DND-41 (cell line): ENCODE data around the gene FLG2.

Experiments used
- ATAC-seq: fragments of 200-7000 bp; cut with Tn5 transposase; 3 replicates; pipeline ENCODE4 v1.9.1; 2021; ENCODE audit warnings: low read depth; ENCODE audit not compliant: insufficient read depth
- DNase-seq: peaks from one replicate; pipeline ENCODE4 v3.0.0-alpha.2; 2020
- H2AFZ ChIP-seq: 2 replicates; pipeline ENCODE4 v1.6.0; 2012; ENCODE audit warnings: low read depth, low read length
- H3K27ac ChIP-seq: 2 replicates; pipeline ENCODE4 v1.5.1; 2012; ENCODE audit warnings: low read length, inconsistent platforms
- H3K27me3 ChIP-seq: fragments of 200-600 bp; sonication (generic); 2 replicates; pipeline ENCODE4 v1.6.0; 2012; ENCODE audit warnings: low read length, mild to moderate bottlenecking, inconsistent platforms; ENCODE audit not compliant: insufficient read depth, poor library complexity
- H3K36me3 ChIP-seq: 2 replicates; pipeline ENCODE4 v1.5.1; 2012; ENCODE audit warnings: low read length, inconsistent platforms; ENCODE audit not compliant: insufficient read depth
- H3K4me1 ChIP-seq: 2 replicates; pipeline ENCODE4 v1.5.1; 2012; ENCODE audit warnings: mild to moderate bottlenecking, low read length; ENCODE audit not compliant: insufficient read depth
- H3K4me2 ChIP-seq: 2 replicates; pipeline ENCODE4 v1.6.0; 2012; ENCODE audit warnings: mild to moderate bottlenecking, moderate library complexity, low read length, inconsistent platforms; ENCODE audit not compliant: insufficient read depth
- H3K4me3 ChIP-seq, 2 experiments: fragments of 200-600 bp in 1 of 2; shearing (Covaris generic) in 1 of 2; 2 replicates each; pipeline ENCODE4 v1.5.1; 2012 to 2016; ENCODE audit warnings: inconsistent platforms in 2 of 2, low read length in 2 of 2, mild to moderate bottlenecking in 2 of 2, low read depth in 1 of 2, moderate library complexity in 1 of 2
- H3K79me2 ChIP-seq: 2 replicates; pipeline ENCODE4 v1.6.0; 2012; ENCODE audit warnings: low read length, inconsistent platforms; ENCODE audit not compliant: insufficient read depth
- H3K9ac ChIP-seq: 2 replicates; pipeline ENCODE4 v1.6.0; 2012; ENCODE audit warnings: low read depth, mild to moderate bottlenecking, inconsistent platforms, low read length, moderate library complexity
- H3K9me3 ChIP-seq: 2 replicates; pipeline ENCODE4 v1.5.1; 2012; ENCODE audit warnings: low read length, moderate library complexity, mild to moderate bottlenecking, inconsistent platforms; ENCODE audit not compliant: insufficient read depth, severe bottlenecking
- H4K20me1 ChIP-seq: 2 replicates; pipeline ENCODE4 v1.6.0; 2012; ENCODE audit warnings: low read length; ENCODE audit not compliant: insufficient read depth
- EZH2 ChIP-seq: IDR thresholded peaks from 3 replicates; pipeline ENCODE4 v1.6.1; 2012; ENCODE audit warnings: borderline replicate concordance, low read depth, mild to moderate bottlenecking, moderate library complexity, low read length, inconsistent platforms; ENCODE audit not compliant: severe bottlenecking
- TF ChIP-seq, protein P1 (sequence below): IDR thresholded peaks from 2 replicates; pipeline ENCODE4 v1.5.1; 2012; ENCODE audit warnings: borderline replicate concordance, low read length, moderate library complexity, mild to moderate bottlenecking; ENCODE audit not compliant: poor library complexity, severe bottlenecking; ENCODE audit errors: extremely low read depth

FLG2 gene

DNA sequence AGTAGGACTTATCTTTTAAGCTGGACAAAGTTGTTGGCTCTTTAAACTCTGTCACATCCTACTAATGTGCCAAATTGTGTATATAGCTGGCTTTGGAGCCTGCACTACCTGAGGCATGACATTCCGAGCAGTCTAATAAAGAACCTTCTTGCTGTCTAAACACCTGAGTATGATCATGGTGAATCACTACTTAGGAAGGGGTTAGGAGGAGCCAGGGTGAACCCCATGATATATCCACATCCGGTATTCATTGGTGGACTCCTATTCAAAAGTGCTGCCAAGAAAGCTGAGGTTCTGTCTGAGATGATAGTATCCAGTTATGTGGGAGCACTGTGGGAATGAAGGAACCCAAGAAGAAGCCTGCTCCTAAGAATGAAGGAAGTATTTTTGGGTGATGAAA, 27.1 kb upstream of the FLG2 start:
- H3K9ac ChIP-seq: no peak overlapping the region
- peaks cover 20% of the 10 kb centered on the region for H3K27me3 ChIP-seq
- H3K4me3 ChIP-seq: no peak overlapping the region
- no peaks in the 10 kb centered on the region for H3K9me3 ChIP-seq
- no peaks in the 10 kb centered on the region for H3K4me1 ChIP-seq
- H3K4me2 ChIP-seq: no peak overlapping the region
- DNase-seq: no peak
- no peaks in the 10 kb centered on the region for H4K20me1 ChIP-seq
- no peaks in the 10 kb centered on the region for H3K79me2 ChIP-seq
- ATAC-seq: no peak
- no peak overlapping the region for H2AFZ ChIP-seq
- TF ChIP-seq, protein P1, sequence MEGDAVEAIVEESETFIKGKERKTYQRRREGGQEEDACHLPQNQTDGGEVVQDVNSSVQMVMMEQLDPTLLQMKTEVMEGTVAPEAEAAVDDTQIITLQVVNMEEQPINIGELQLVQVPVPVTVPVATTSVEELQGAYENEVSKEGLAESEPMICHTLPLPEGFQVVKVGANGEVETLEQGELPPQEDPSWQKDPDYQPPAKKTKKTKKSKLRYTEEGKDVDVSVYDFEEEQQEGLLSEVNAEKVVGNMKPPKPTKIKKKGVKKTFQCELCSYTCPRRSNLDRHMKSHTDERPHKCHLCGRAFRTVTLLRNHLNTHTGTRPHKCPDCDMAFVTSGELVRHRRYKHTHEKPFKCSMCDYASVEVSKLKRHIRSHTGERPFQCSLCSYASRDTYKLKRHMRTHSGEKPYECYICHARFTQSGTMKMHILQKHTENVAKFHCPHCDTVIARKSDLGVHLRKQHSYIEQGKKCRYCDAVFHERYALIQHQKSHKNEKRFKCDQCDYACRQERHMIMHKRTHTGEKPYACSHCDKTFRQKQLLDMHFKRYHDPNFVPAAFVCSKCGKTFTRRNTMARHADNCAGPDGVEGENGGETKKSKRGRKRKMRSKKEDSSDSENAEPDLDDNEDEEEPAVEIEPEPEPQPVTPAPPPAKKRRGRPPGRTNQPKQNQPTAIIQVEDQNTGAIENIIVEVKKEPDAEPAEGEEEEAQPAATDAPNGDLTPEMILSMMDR: no peak
- no peak for TF ChIP-seq EZH2
- H3K36me3 ChIP-seq: no peaks in the 10 kb centered on the region
- no peak overlapping the region for H3K27ac ChIP-seq

DNA sequence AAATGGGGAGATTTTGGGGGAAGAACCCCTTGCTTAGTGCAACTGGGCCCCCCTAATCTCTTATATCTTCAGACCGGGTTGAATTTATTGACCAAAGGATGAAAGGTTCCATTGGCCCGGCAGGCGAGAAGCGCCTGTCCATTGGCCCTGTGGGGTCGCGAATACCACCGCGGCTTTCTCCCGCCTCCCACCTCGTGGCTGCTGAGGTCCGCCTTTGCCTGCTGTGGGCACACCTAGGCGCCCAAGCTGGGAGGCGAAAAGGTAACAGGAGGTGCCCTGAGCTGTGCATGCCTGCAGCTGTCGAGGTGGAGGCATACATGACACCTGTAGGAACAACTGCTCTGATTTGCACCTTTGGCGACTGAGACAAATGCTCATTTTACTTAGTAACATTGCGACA, 21.1 kb upstream of the FLG2 start:
- H3K4me3 ChIP-seq: no peak overlapping the region
- no peak overlapping the region for H2AFZ ChIP-seq
- H3K9ac ChIP-seq: no peak overlapping the region
- DNase-seq (no peak), ATAC-seq (no peak)
- no peak overlapping the region for H3K27ac ChIP-seq
- no peaks in the 10 kb centered on the region for H3K36me3 ChIP-seq
- H3K4me1 ChIP-seq: no peaks in the 10 kb centered on the region
- no peaks in the 10 kb centered on the region for H3K9me3 ChIP-seq
- TF ChIP-seq, protein P1: no peak
- TF ChIP-seq EZH2: no peak
- H4K20me1 ChIP-seq: no peaks in the 10 kb centered on the region
- no peaks in the 10 kb centered on the region for H3K79me2 ChIP-seq
- no peak overlapping the region for H3K4me2 ChIP-seq
- H3K27me3 ChIP-seq: peaks cover 3% of the 10 kb centered on the region

DNA sequence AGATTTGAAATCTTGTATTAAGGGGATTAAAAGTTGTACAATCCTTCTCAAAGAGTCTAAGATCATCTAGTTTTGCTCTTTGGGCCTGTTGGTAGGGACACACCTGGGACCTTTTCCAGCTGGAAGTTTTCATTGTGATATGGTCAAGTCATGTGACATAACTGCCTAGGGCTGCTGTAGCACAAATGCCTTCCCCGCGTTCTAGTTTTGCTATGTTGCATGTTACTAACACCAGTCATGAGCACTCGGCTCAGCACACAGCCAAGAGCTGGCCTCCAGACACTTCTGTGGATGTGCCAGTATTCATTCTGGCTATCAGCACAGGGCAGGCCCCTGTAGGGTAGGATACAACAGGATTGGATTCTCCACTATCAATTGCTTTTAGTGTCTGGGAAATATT, 14.6 kb upstream of the FLG2 start:
- TF ChIP-seq, protein P1: no peak
- TF ChIP-seq EZH2: no peak
- Histone ChIP-seq H4K20me1 (no peaks in the 10 kb centered on the region), H3K4me2 (no peak overlapping the region), H2AFZ (no peak overlapping the region), H3K4me1 (no peaks in the 10 kb centered on the region), H3K79me2 (no peaks in the 10 kb centered on the region), H3K4me3 (no peak overlapping the region), H3K36me3 (no peaks in the 10 kb centered on the region), H3K9me3 (no peaks in the 10 kb centered on the region), H3K27ac (no peak overlapping the region), H3K27me3 (peaks cover 2% of the 10 kb centered on the region), H3K9ac (no peak overlapping the region)
- ATAC-seq (no peak), DNase-seq (no peak)

DNA sequence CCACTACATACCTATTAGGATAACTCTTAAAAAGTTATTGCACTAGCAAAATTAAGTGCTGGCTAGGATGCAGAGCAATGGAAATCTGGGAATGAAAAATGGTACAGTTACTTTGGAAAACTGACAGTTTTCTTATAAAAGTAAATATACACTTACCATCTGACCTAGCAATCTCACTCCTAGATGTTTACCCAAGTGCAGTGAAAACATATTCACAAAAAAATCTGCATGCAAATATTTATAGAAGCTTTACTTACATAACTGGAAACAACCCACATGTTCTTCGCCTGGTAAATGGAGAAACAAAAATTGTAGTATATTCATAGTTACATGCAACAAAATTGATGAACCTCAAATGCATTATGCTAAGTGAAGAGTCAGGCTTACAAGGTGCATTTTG, 12.9 kb upstream of the FLG2 start:
- H4K20me1 ChIP-seq: no peaks in the 10 kb centered on the region
- no peaks in the 10 kb centered on the region for H3K36me3 ChIP-seq
- H3K4me2 ChIP-seq: no peak overlapping the region
- H3K79me2 ChIP-seq: no peaks in the 10 kb centered on the region
- no peak overlapping the region for H3K27ac ChIP-seq
- DNase-seq: no peak
- no peak overlapping the region for H3K4me3 ChIP-seq
- no peak for ATAC-seq
- no peak overlapping the region for H2AFZ ChIP-seq
- no peak overlapping the region for H3K9ac ChIP-seq
- H3K9me3 ChIP-seq: peaks cover 2% of the 10 kb centered on the region
- TF ChIP-seq, protein P1: no peak
- no peak for TF ChIP-seq EZH2
- H3K27me3 ChIP-seq: peaks cover 2% of the 10 kb centered on the region
- H3K4me1 ChIP-seq: no peaks in the 10 kb centered on the region
